NCI-H226 (cell line): ENCODE measurements around the gene ULBP1.
"Not testable (repeated sequence)": the region's sequence is repeated elsewhere in the genome, so short reads cannot be mapped to it uniquely, and the experiment has no call there.

Experiments used
- DNase-seq: peaks from one replicate; pipeline ENCODE4 v3.0.0-alpha.2; 2015

ULBP1 gene

GRCh38 chr6:149954328-149954983 lies 9.3 kb upstream of the ULBP1 start:
- not testable (repeated sequence) for DNase-seq

- DNase-seq, result not testable (repeated sequence)
Observed at GRCh38 chr6:149954984-149955653, 8.6 kb upstream of the ULBP1 start.

GRCh38 chr6:149955654-149956317 lies 8.0 kb upstream of the ULBP1 start:
- DNase-seq, result not testable (repeated sequence)

GRCh38 chr6:149958124-149958523 lies 5.6 kb upstream of the ULBP1 start:
- not testable (repeated sequence) for DNase-seq

- not testable (repeated sequence) for DNase-seq
Observed at GRCh38 chr6:149959806-149960205, 3.9 kb upstream of the ULBP1 start.

GRCh38 chr6:149960488-149960887 lies 3.3 kb upstream of the ULBP1 start:
- no peak for DNase-seq

- DNase-seq, result no peak
Observed at GRCh38 chr6:149961728-149962425, 1.9 kb upstream of the ULBP1 start.

GRCh38 chr6:149962461-149963211 lies 1.1 kb upstream of the ULBP1 start:
- DNase-seq, result no peak

- no peak for DNase-seq
Observed at GRCh38 chr6:149963212-149963461, 606 bp upstream of the ULBP1 start.

- DNase-seq, result no peak
Observed at GRCh38 chr6:149964308-149965193, 808 bp downstream of the ULBP1 start.

GRCh38 chr6:149965194-149966020 lies 1.7 kb downstream of the ULBP1 start:
- no peak for DNase-seq

- not testable (repeated sequence) for DNase-seq
Observed at GRCh38 chr6:149966319-149966718, 2.6 kb downstream of the ULBP1 start.

GRCh38 chr6:149967591-149967990 lies 3.8 kb downstream of the ULBP1 start:
- no peak for DNase-seq

GRCh38 chr6:149967999-149968398 lies 4.3 kb downstream of the ULBP1 start:
- not testable (repeated sequence) for DNase-seq

- DNase-seq, result not testable (repeated sequence)
Observed at GRCh38 chr6:149968909-149969308, 5.2 kb downstream of the ULBP1 start.

- DNase-seq, result no peak
Observed at GRCh38 chr6:149969635-149970034, 5.9 kb downstream of the ULBP1 start.

- not testable (repeated sequence) for DNase-seq
Observed at GRCh38 chr6:149974394-149974793, 10.7 kb downstream of the ULBP1 start.

GRCh38 chr6:149974825-149975224 lies 11.1 kb downstream of the ULBP1 start:
- no peak for DNase-seq

GRCh38 chr6:149975400-149975799 lies 11.7 kb downstream of the ULBP1 start:
- DNase-seq, result no peak

- DNase-seq, result no peak
Observed at GRCh38 chr6:149977221-149977620, 13.5 kb downstream of the ULBP1 start.

GRCh38 chr6:149978610-149979009 lies 14.9 kb downstream of the ULBP1 start:
- no peak for DNase-seq
